IMR-90 (cell line): ENCODE results near the gene ANTXR2.

ENCODE experiments used
- BHLHE40 ChIP-seq: fragments of 150-350 bp; IDR thresholded peaks from 2 replicates; pipeline ENCODE4 v1.6.1; 2016; ENCODE audit warnings: mild to moderate bottlenecking, low read depth, low read length
- CTCF ChIP-seq: conservative IDR thresholded peaks from 2 replicates; pipeline ENCODE4 v1.5.1; 2012; ENCODE audit warnings: mild to moderate bottlenecking, low read depth, low read length, improper control_type of control experiment
- MAZ ChIP-seq: IDR thresholded peaks from 2 replicates; pipeline ENCODE4 v1.6.1; 2012; ENCODE audit warnings: low read depth, mild to moderate bottlenecking, low read length, improper control_type of control experiment, moderate library complexity, borderline replicate concordance
- NFE2L2 ChIP-seq: fragments of 150-350 bp; IDR thresholded peaks from 2 replicates; pipeline ENCODE4 v1.6.1; 2016; ENCODE audit warnings: low read depth, mild to moderate bottlenecking, low read length
- POLR2A ChIP-seq: IDR thresholded peaks from 2 replicates; pipeline ENCODE4 v1.6.1; 2012; ENCODE audit warnings: mild to moderate bottlenecking, low read depth, low read length
- RAD21 ChIP-seq: IDR thresholded peaks from 2 replicates; pipeline ENCODE4 v1.6.1; 2012; ENCODE audit warnings: low read length, improper control_type of control experiment
- RCOR1 ChIP-seq: IDR thresholded peaks from 2 replicates; pipeline ENCODE4 v1.6.1; 2012; ENCODE audit warnings: mild to moderate bottlenecking, low read length, improper control_type of control experiment; ENCODE audit not compliant: insufficient replicate concordance
- RFX5 ChIP-seq: IDR thresholded peaks from 2 replicates; pipeline ENCODE4 v1.8.0; 2012; ENCODE audit warnings: low read depth, mild to moderate bottlenecking, low read length, moderate library complexity

- TF ChIP-seq CTCF, result no peak
- no peak for TF ChIP-seq RAD21
- TF ChIP-seq NFE2L2, result no peak
- TF ChIP-seq MAZ, result no peak
- TF ChIP-seq POLR2A, result no peak
- TF ChIP-seq RFX5, result no peak
- TF ChIP-seq BHLHE40, result no peak
- no peak for TF ChIP-seq RCOR1
Measured at GRCh38 chr4:79982601-79983322, 90.3 kb downstream of the ANTXR2 start.
